CD4-positive, alpha-beta memory T cell (primary cell): ENCODE data around the gene TMEM158. TPM values are rescaled to one million over a fixed set of nuclear protein-coding genes. Genes with fewer than 3 reads are reported as not detected.

Experiments used
- polyA plus RNA-seq, 2 donors: library from polyadenylated mRNA; unstranded; fragments of 300-500 nt; fragmentation: Illumina TruSeq; gene quantifications; one replicate each; pipeline ENCODE4 v1.2.3, GENCODE V29; 2021
- total RNA-seq, 2 experiments: library from RNA; stranded (reverse); gene quantifications; one replicate each; pipeline ENCODE4 v1.2.3, GENCODE V29; 2021

TMEM158 gene
- total and polyA plus RNA-seq, 4 experiments from 2014 or later: not detected

Other genes starting within 250 kb of the TMEM158 start
- 1 to 10 TPM; 1.2 to 1.5 TPM for gene CLEC3B, start 200.0 kb downstream of the TMEM158 start, total RNA-seq
- not detected for gene CLEC3B, start 200.0 kb downstream of the TMEM158 start, polyA plus RNA-seq
- gene CDCP1, start 79.9 kb downstream of the TMEM158 start, total RNA-seq: under 1 TPM; 0.35 to 0.44 TPM
- gene CDCP1, start 79.9 kb downstream of the TMEM158 start, polyA plus RNA-seq: under 1 TPM; 0.24 to 0.60 TPM
- gene LARS2, start 162.3 kb upstream of the TMEM158 start, total RNA-seq: 10 to 100 TPM; 17.7 to 20.2 TPM
- gene LARS2, start 162.3 kb upstream of the TMEM158 start, polyA plus RNA-seq: 1 to 10 TPM; 5.8 to 8.8 TPM